ENCODE data around the gene EPSTI1.

GRCh38 chr13:42906257-42906656 is 85.8 kb downstream of the EPSTI1 start:
- TF ChIP-seq GATA2 (IDR thresholded peaks at IDR 0.05; ENCODE audit: low read depth, low read length) (no peak), GATA3 (IDR thresholded peaks at IDR 0.05; ENCODE audit: low read depth, low read length) (no peak)

Measured in SH-SY5Y (cell line).